Smooth muscle cell (in vitro differentiated cells): ENCODE measurements around the gene SYVN1. TPM values are rescaled to one million over a fixed set of nuclear protein-coding genes. Genes with fewer than 3 reads are reported as not detected.

Experiments used
- DNase-seq: peaks from one replicate; lab custom pipeline; 2025; ENCODE audit not compliant: unreplicated experiment; lab: John Stamatoyannopoulos, UW
- H2AFZ ChIP-seq: fragments of 200-600 bp; sonication (generic); 2 replicates; pipeline ENCODE4 v1.6.0; 2016; ENCODE audit warnings: antibody characterized with exemption, low read depth, mild to moderate bottlenecking
- H3F3A ChIP-seq: fragments of 200-600 bp; sonication (generic); 2 replicates; pipeline ENCODE4 v1.6.0; 2017; ENCODE audit warnings: antibody characterized with exemption, low read depth
- H3K27ac ChIP-seq: fragments of 200-600 bp; sonication (generic); 2 replicates; pipeline ENCODE4 v1.5.1; 2016; ENCODE audit warnings: low read depth, mild to moderate bottlenecking
- H3K27me3 ChIP-seq: fragments of 200-600 bp; sonication (generic); 2 replicates; pipeline ENCODE4 v1.6.1; 2016; ENCODE audit warnings: low read depth, mild to moderate bottlenecking
- H3K36me3 ChIP-seq: fragments of 200-600 bp; sonication (generic); 2 replicates; pipeline ENCODE4 v1.5.1; 2016; ENCODE audit warnings: low read depth
- H3K4me1 ChIP-seq: fragments of 200-600 bp; sonication (generic); 2 replicates; pipeline ENCODE4 v1.5.1; 2016; ENCODE audit warnings: low read depth
- H3K4me2 ChIP-seq: fragments of 200-600 bp; sonication (generic); 2 replicates; pipeline ENCODE4 v1.6.0; 2016; ENCODE audit warnings: mild to moderate bottlenecking
- H3K4me3 ChIP-seq: fragments of 200-600 bp; sonication (generic); 2 replicates; pipeline ENCODE4 v1.5.1; 2016; ENCODE audit warnings: mild to moderate bottlenecking
- H3K79me2 ChIP-seq: fragments of 200-600 bp; sonication (generic); 2 replicates; pipeline ENCODE4 v1.6.0; 2016; ENCODE audit warnings: low read depth, mild to moderate bottlenecking
- H3K9ac ChIP-seq: fragments of 200-600 bp; sonication (generic); 2 replicates; pipeline ENCODE4 v1.6.0; 2016; ENCODE audit warnings: low read depth
- H3K9me3 ChIP-seq: fragments of 200-600 bp; sonication (generic); replicated peaks from 2 replicates; pipeline ENCODE4 v1.5.1; 2016; ENCODE audit warnings: low read depth
- H4K20me1 ChIP-seq: fragments of 200-600 bp; sonication (generic); 2 replicates; pipeline ENCODE4 v1.6.0; 2016; ENCODE audit warnings: low read depth
- CTCF ChIP-seq: fragments of 200-600 bp; sonication (generic); IDR thresholded peaks from 2 replicates; pipeline ENCODE4 v1.5.1; 2017; ENCODE audit warnings: borderline replicate concordance, mild to moderate bottlenecking, antibody characterized with exemption; ENCODE audit not compliant: insufficient read depth, poor library complexity, severe bottlenecking
- WGBS: methylation state at CpG from one replicate; pipeline ENCODE4 v1.1.7; 2016; ENCODE audit warnings: low lambda C conversion rate; 5-methylcytosine and 5-hydroxymethylcytosine counted together
- microRNA-seq: library from miRNA; unstranded; fragments of <30 nt; microRNA quantifications from one replicate; pipeline ENCODE4, GENCODE V29; 2016; ENCODE audit warnings: borderline number of aligned reads
- polyA plus RNA-seq: library from polyadenylated mRNA; unstranded; fragments of >200 nt; fragmentation: Nextera tagmentation; extraction: Ambion mirVana; gene quantifications from 2 replicates; pipeline ENCODE4 v1.2.1, GENCODE V29; 2016
- small RNA-seq: library from RNA; depleted of rRNA; stranded (forward); fragments of <200 nt; gene quantifications from one replicate; pipeline ENCODE3, GENCODE V24; 2014
- total RNA-seq: library from RNA; depleted of rRNA; stranded (reverse); fragments of >200 nt; gene quantifications from 2 replicates; pipeline ENCODE4 v1.2.3, GENCODE V29; 2014

SYVN1 gene
- total and polyA plus RNA-seq, 2 experiments from 2014 or later: 30.0 to 52.0 TPM

GRCh38 chr11:65078151-65078550 is 56.2 kb downstream of the SYVN1 start:
- H3K9me3 ChIP-seq: no peaks in the 10 kb centered on the region
- H3K4me1 ChIP-seq: peaks cover 7% of the 10 kb centered on the region
- no peak for DNase-seq
- TF ChIP-seq CTCF: peak; percentile 42
- no peaks in the 10 kb centered on the region for H3K27me3 ChIP-seq
- H3K4me2 ChIP-seq: no peak overlapping the region
- H3K79me2 ChIP-seq: peaks cover 15% of the 10 kb centered on the region
- no peak overlapping the region for H2AFZ ChIP-seq
- no peaks in the 10 kb centered on the region for H3K36me3 ChIP-seq
- H4K20me1 ChIP-seq: no peaks in the 10 kb centered on the region
- H3K9ac ChIP-seq: no peak overlapping the region
- 60% methylated on average over 3 of the region's 3 CpGs for WGBS
- H3K4me3 ChIP-seq: no peak overlapping the region
- no peaks in the 10 kb centered on the region for H3F3A ChIP-seq
- H3K27ac ChIP-seq: no peak overlapping the region

- no peaks in the 10 kb centered on the region for H3K9me3 ChIP-seq
- no peaks in the 10 kb centered on the region for H4K20me1 ChIP-seq
- no peaks in the 10 kb centered on the region for H3K27me3 ChIP-seq
- TF ChIP-seq CTCF: no peak
- H2AFZ ChIP-seq: no peak overlapping the region
- H3K4me2 ChIP-seq: no peak overlapping the region
- H3K4me1 ChIP-seq: peaks cover under 1% of the 10 kb centered on the region
- no peaks in the 10 kb centered on the region for H3K36me3 ChIP-seq
- H3K27ac ChIP-seq: no peak overlapping the region
- H3K9ac ChIP-seq: no peak overlapping the region
- no peak for DNase-seq
- no peaks in the 10 kb centered on the region for H3F3A ChIP-seq
- no peak overlapping the region for H3K4me3 ChIP-seq
- 79% methylated on average over 4 of the region's 4 CpGs for WGBS
- peaks cover 8% of the 10 kb centered on the region for H3K79me2 ChIP-seq
Measured at GRCh38 chr11:65077451-65077850, 56.9 kb downstream of the SYVN1 start.

Small RNA genes lying within 50 kb of the gene (microRNA-seq; reads per million reads assigned to microRNA genes)
- 4.1 reads per million for gene MIR6751

Small RNA genes lying within 50 kb of the gene (small RNA-seq; reads per million reads assigned to genes)
- gene HIGD1AP10 (0.18 reads per million), gene PDCL2P2 (not detected), gene RNU2-23P (0.11 reads per million)

Other genes with a start within 250 kb of the SYVN1 start
- 4.8 and 4.9 TPM in 2 replicates for gene ATG2A, start 217.3 kb downstream of the SYVN1 start, total RNA-seq
- gene ATG2A, start 217.3 kb downstream of the SYVN1 start, polyA plus RNA-seq: 6.2 and 8.6 TPM in 2 replicates
- 14.9 and 20.7 TPM in 2 replicates for gene PPP2R5B, start 209.8 kb downstream of the SYVN1 start, total RNA-seq
- 32.7 and 36.6 TPM in 2 replicates for gene PPP2R5B, start 209.8 kb downstream of the SYVN1 start, polyA plus RNA-seq
- gene GPHA2, start 198.6 kb downstream of the SYVN1 start, total RNA-seq: not detected in 2 replicates
- gene GPHA2, start 198.6 kb downstream of the SYVN1 start, polyA plus RNA-seq: 0.40 TPM in 1 of 2 replicates, not detected in the other
- gene MAJIN, start 162.4 kb downstream of the SYVN1 start, total RNA-seq: not detected in 2 replicates
- not detected in 2 replicates for gene MAJIN, start 162.4 kb downstream of the SYVN1 start, polyA plus RNA-seq
- gene BATF2, start 137.5 kb downstream of the SYVN1 start, total RNA-seq: not detected in 2 replicates
- gene BATF2, start 137.5 kb downstream of the SYVN1 start, polyA plus RNA-seq: 0.41 TPM in 1 of 2 replicates, not detected in the other
- gene ARL2, start 120.4 kb downstream of the SYVN1 start, total RNA-seq: 61.0 and 83.3 TPM in 2 replicates
- gene ARL2, start 120.4 kb downstream of the SYVN1 start, polyA plus RNA-seq: 116 and 122 TPM in 2 replicates
- gene SNX15, start 107.1 kb downstream of the SYVN1 start, total RNA-seq: 9.4 and 14.8 TPM in 2 replicates
- 24.7 and 25.1 TPM in 2 replicates for gene SNX15, start 107.1 kb downstream of the SYVN1 start, polyA plus RNA-seq
- 7.4 and 7.6 TPM in 2 replicates for gene SAC3D1, start 93.3 kb downstream of the SYVN1 start, total RNA-seq
- gene SAC3D1, start 93.3 kb downstream of the SYVN1 start, polyA plus RNA-seq: 26.2 and 33.3 TPM in 2 replicates
- 1.0 and 1.8 TPM in 2 replicates for gene NAALADL1, start 76.0 kb downstream of the SYVN1 start, total RNA-seq
- gene NAALADL1, start 76.0 kb downstream of the SYVN1 start, polyA plus RNA-seq: 2.0 and 7.0 TPM in 2 replicates
- 8.0 and 8.3 TPM in 2 replicates for gene CDCA5, start 50.5 kb downstream of the SYVN1 start, total RNA-seq
- 8.5 and 11.2 TPM in 2 replicates for gene CDCA5, start 50.5 kb downstream of the SYVN1 start, polyA plus RNA-seq
- 49.1 and 91.0 TPM in 2 replicates for gene ZFPL1, start 50.3 kb downstream of the SYVN1 start, total RNA-seq
- gene ZFPL1, start 50.3 kb downstream of the SYVN1 start, polyA plus RNA-seq: 81.0 and 87.1 TPM in 2 replicates
- gene VPS51, start 38.3 kb downstream of the SYVN1 start, total RNA-seq: 104 and 154 TPM in 2 replicates
- 55.2 and 65.0 TPM in 2 replicates for gene VPS51, start 38.3 kb downstream of the SYVN1 start, polyA plus RNA-seq
- gene TM7SF2, start 22.6 kb downstream of the SYVN1 start, total RNA-seq: 16.8 and 26.9 TPM in 2 replicates
- 17.4 and 43.1 TPM in 2 replicates for gene TM7SF2, start 22.6 kb downstream of the SYVN1 start, polyA plus RNA-seq
- gene ZNHIT2, start 16.8 kb downstream of the SYVN1 start, total RNA-seq: 9.1 and 13.8 TPM in 2 replicates
- 14.5 and 19.5 TPM in 2 replicates for gene ZNHIT2, start 16.8 kb downstream of the SYVN1 start, polyA plus RNA-seq
- 373 and 509 TPM in 2 replicates for gene FAU, start 12.4 kb downstream of the SYVN1 start, total RNA-seq
- 537 and 578 TPM in 2 replicates for gene FAU, start 12.4 kb downstream of the SYVN1 start, polyA plus RNA-seq
- gene MRPL49, start 12.2 kb downstream of the SYVN1 start, total RNA-seq: 28.2 and 43.0 TPM in 2 replicates
- 53.2 and 55.4 TPM in 2 replicates for gene MRPL49, start 12.2 kb downstream of the SYVN1 start, polyA plus RNA-seq
- not detected in 2 replicates for gene SPDYC, start 35.7 kb upstream of the SYVN1 start, total RNA-seq
- not detected in 2 replicates for gene SPDYC, start 35.7 kb upstream of the SYVN1 start, polyA plus RNA-seq
- 93.0 and 126 TPM in 2 replicates for gene CAPN1, start 47.4 kb upstream of the SYVN1 start, total RNA-seq
- gene CAPN1, start 47.4 kb upstream of the SYVN1 start, polyA plus RNA-seq: 109 and 149 TPM in 2 replicates
- gene POLA2, start 127.4 kb upstream of the SYVN1 start, total RNA-seq: 2.5 and 4.4 TPM in 2 replicates
- gene POLA2, start 127.4 kb upstream of the SYVN1 start, polyA plus RNA-seq: 8.4 and 9.2 TPM in 2 replicates
- 0.94 and 4.0 TPM in 2 replicates for gene CDC42EP2, start 180.3 kb upstream of the SYVN1 start, total RNA-seq
- 7.8 and 13.0 TPM in 2 replicates for gene CDC42EP2, start 180.3 kb upstream of the SYVN1 start, polyA plus RNA-seq
- gene DPF2, start 199.3 kb upstream of the SYVN1 start, total RNA-seq: 40.1 and 40.5 TPM in 2 replicates
- gene DPF2, start 199.3 kb upstream of the SYVN1 start, polyA plus RNA-seq: 69.4 and 82.1 TPM in 2 replicates
- 0.49 TPM in 1 of 2 replicates, not detected in the other for gene TIGD3, start 220.2 kb upstream of the SYVN1 start, total RNA-seq
- not detected in 2 replicates for gene TIGD3, start 220.2 kb upstream of the SYVN1 start, polyA plus RNA-seq
- gene SLC25A45, start 248.1 kb upstream of the SYVN1 start, total RNA-seq: 0.81 and 2.2 TPM in 2 replicates
- gene SLC25A45, start 248.1 kb upstream of the SYVN1 start, polyA plus RNA-seq: 3.4 and 7.7 TPM in 2 replicates